A549 (cell line): ENCODE measurements around the gene IL17RA.

Experiments used
- CHD4 ChIP-seq: fragments of 200-600 bp; sonication (generic); IDR thresholded peaks from 2 replicates; pipeline ENCODE4 v1.6.1; 2016; ENCODE audit warnings: antibody characterized with exemption, mild to moderate bottlenecking, borderline replicate concordance
- EP300 ChIP-seq, 2 experiments: fragments of >200 bp; sonication (Bioruptor Twin); formaldehyde crosslinking; IDR thresholded peaks; 2 replicates in 1 of 2; 3 replicates in 1 of 2; pipeline ENCODE4 v1.6.1; 2016 to 2017
- ESRRA ChIP-seq: fragments of 150-350 bp; IDR thresholded peaks from 2 replicates; pipeline ENCODE4 v1.6.1; 2014; ENCODE audit warnings: mild to moderate bottlenecking, low read length, borderline replicate concordance
- HDAC2 ChIP-seq: fragments of 200-600 bp; sonication (generic); IDR thresholded peaks from 2 replicates; pipeline ENCODE4 v1.6.1; 2016
- MAFK ChIP-seq: fragments of 450-650 bp; IDR thresholded peaks from 2 replicates; pipeline ENCODE4 v1.6.1; 2014; ENCODE audit not compliant: partially characterized antibody
- RAD21 ChIP-seq, 2 experiments: fragments of >200 bp in 1 of 2; sonication (Bioruptor Twin) in 1 of 2; formaldehyde crosslinking in 1 of 2; IDR thresholded peaks in 1 of 2; conservative IDR thresholded peaks in 1 of 2; 2 replicates in 1 of 2; 3 replicates in 1 of 2; pipeline ENCODE4 v1.6.1; 2012 to 2018; ENCODE audit warnings: inconsistent platforms in 1 of 2
- RCOR1 ChIP-seq: fragments of 150-350 bp; IDR thresholded peaks from 2 replicates; pipeline ENCODE4 v1.6.1; 2014; ENCODE audit warnings: antibody characterized with exemption, low read length, low read depth
- TF ChIP-seq, protein P1 (sequence below): fragments of >200 bp; sonication (Bioruptor Twin); formaldehyde crosslinking; IDR thresholded peaks from 3 replicates; pipeline ENCODE4 v1.5.1; 2016
- TF ChIP-seq, protein P2 (sequence below): IDR thresholded peaks from 2 replicates; pipeline ENCODE4 v1.6.1; 2012

DNA sequence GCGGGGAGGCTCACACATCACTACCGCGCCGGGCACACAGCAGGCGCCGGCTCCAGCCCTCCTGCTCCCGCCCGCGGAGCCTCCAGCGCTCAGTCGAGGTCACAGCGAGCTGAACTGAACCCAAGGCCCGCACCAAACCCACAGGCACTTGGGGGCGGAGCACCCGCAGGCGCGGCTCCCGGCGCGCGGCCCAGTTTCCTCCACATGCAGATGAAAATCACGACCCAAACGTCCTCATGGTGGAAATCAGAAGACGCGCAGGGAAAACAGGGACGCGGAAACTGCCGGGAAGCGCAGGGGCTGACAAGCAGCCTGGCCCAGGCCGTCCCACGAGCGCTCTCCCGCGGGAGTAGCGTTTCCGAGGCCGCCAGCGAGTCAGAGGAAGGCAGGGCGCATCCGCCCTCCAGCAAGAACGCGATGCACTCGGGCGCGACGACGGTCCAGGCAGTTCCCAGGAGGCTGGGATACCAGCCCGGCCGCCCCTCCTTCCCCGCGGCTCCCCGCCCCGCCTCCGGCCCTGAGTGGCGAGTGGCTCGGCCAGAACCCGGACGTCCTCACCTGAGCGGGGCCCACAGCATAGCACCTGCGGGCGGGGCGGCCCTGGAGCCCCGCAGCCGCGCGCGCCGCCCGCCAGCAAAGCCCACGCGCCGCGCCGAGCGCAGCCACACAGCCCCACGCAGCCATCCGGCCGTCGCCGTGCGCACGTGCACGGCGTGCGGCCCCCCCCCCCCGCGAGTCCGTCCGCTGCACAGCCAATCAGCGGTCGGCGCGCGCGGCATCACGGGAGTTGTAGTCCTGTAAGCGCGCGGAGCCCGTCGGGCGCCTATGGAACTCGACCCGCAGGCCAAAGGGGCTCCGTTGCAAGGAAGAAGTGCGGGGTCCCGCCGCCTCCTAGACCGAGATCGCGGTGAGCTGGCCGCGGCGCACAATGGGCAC lies 74.0 kb downstream of the IL17RA start, which contains the start of gene HDHD5:
- no peak for TF ChIP-seq RAD21 (conservative IDR thresholded peaks at IDR 0.05 in 1 of 2, IDR thresholded peaks at IDR 0.05 in 1 of 2)
- TF ChIP-seq ESRRA = no peak
- no peak for TF ChIP-seq MAFK
- no peak for TF ChIP-seq CHD4
- TF ChIP-seq, protein P1, sequence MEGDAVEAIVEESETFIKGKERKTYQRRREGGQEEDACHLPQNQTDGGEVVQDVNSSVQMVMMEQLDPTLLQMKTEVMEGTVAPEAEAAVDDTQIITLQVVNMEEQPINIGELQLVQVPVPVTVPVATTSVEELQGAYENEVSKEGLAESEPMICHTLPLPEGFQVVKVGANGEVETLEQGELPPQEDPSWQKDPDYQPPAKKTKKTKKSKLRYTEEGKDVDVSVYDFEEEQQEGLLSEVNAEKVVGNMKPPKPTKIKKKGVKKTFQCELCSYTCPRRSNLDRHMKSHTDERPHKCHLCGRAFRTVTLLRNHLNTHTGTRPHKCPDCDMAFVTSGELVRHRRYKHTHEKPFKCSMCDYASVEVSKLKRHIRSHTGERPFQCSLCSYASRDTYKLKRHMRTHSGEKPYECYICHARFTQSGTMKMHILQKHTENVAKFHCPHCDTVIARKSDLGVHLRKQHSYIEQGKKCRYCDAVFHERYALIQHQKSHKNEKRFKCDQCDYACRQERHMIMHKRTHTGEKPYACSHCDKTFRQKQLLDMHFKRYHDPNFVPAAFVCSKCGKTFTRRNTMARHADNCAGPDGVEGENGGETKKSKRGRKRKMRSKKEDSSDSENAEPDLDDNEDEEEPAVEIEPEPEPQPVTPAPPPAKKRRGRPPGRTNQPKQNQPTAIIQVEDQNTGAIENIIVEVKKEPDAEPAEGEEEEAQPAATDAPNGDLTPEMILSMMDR = no peak
- TF ChIP-seq EP300 (IDR thresholded peaks at IDR 0.05) = no peak
- no peak for TF ChIP-seq RCOR1
- TF ChIP-seq, protein P2, sequence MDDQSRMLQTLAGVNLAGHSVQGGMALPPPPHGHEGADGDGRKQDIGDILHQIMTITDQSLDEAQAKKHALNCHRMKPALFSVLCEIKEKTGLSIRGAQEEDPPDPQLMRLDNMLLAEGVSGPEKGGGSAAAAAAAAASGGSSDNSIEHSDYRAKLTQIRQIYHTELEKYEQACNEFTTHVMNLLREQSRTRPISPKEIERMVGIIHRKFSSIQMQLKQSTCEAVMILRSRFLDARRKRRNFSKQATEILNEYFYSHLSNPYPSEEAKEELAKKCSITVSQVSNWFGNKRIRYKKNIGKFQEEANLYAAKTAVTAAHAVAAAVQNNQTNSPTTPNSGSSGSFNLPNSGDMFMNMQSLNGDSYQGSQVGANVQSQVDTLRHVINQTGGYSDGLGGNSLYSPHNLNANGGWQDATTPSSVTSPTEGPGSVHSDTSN = no peak
- no peak for TF ChIP-seq HDAC2
